NCI-H187 treated with DMSO at 0.1 percent for 48 hours (cell line): ENCODE measurements around the gene MICALL2.

Experiments
- DNase-seq: peaks from one replicate; lab custom pipeline; 2025; lab: John Stamatoyannopoulos, UW

The MICALL2 gene

GRCh38 chr7:1458683-1459511 is at the start of gene MICALL2:
MICALL2 (minus strand) TSS chr7:1459470; CDS start chr7:1459326, 144 bp downstream.
- no peak for DNase-seq

DNA sequence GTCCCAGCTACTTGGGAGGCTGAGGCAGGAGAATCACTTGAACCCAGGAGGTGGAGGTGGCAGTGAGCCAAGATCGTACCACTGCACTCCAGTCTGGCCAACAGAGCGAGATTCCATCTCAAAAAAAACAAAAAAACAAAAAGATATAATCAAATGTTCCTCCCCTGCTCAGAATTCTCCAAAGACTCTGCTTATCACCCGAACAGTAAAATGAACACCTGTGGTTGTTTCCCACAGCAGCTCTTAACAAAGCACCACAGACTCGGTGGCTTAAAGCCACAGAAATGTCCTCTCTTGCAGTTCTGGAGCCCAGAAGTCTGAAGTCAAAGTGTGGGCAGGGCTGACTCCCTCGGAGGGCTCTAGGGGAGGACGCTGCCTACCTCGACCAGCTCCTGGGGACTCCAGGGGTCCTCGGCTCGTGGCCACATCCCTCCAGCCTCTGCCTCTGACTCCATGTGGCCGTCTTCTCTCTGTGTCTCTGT is 49.0 kb upstream of the MICALL2 start:
- DNase-seq = no peak

DNA sequence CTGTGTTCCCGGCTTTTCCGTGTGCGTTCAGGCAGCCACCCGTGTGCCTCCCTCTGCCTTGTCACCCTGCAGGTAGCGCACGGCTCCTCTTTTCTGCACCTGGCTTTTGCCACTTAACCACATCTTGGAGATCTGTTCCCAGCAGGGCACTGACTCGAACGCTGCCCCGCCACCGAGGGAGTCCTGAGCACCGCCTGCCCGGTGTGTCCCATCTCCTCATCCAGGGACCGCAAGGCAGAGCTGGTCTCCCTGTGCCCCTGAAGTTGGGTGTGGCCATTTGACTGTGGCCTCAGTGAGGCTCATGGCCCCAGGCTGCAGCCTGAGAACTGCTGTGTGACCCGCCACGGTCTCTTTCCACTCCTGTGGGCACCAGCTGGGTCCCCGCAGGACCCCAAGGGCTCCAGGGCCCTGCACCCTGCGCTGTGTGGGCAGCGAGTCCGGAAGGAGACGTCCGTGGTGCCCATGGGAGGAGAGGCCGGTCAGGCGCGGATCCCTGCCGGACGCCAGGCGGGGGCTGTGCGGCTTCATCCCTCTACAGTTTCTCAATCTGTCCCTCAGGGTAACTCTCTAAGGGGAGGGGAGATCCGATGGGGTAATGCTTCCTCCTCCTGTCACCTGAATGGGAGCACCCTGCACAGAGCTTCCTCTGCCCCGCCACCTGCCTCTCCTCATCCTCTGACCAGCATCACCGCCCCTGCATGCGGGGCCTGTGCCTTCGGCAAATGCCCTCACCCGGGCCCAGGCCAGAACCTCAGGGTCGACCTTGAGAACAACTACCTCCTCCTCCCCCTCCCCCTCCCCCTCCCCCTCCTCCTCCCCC is 46.7 kb upstream of the MICALL2 start:
- DNase-seq = no peak

DNA sequence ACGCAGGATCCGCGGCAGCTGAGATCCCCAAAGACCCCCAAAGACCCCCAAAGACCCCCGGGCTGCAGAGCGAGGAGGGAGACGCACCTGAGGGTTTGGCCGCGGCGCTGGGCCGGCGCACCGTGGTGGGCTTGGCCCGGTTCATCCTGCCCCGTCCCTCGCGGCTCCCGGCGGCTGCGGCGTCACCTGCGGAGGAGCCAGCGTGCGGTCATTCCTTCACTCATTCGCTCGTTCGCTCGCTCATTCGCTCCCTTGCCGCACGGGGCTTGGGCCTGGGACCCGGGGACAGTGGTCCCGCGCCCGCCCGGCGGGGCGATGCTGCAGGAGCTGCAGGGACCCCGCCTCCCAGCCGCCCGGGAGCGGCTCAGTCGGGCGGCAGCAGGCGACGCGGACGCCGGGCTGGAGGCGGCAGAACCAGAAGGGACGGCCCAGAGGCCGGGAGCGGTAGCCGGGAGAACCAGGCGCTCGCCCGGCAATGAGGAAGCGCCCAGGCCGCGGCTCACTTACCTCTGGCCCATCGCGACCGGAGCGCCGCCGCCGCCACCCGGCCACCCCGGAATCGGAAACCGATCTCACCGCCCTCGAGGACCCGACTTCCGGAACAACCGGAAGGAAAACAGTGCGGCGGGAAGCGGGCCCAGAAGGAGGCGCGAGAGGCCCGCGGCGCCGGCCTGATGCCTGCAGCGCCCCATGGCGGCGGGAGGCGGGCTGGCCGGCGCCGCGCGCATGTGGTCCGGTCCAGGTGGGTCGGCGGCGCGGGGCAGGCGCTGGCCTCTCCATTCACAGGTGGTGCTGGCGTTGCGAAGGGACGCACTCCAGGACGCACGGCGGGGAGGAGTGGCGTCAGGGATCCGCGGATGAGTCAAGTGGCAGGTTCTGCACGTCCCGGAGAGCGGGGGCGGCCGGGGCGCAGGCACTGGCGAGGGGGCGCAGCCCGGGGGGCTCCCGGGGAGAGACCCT is 44.8 kb upstream of the MICALL2 start, which contains the start of gene INTS1:
Gene INTS1 (minus strand): TSS at position 574 of the 960 bp plus-strand sequence. CDS start 429 bp downstream, at position 145.
- DNase-seq = peak; percentile 70

DNA sequence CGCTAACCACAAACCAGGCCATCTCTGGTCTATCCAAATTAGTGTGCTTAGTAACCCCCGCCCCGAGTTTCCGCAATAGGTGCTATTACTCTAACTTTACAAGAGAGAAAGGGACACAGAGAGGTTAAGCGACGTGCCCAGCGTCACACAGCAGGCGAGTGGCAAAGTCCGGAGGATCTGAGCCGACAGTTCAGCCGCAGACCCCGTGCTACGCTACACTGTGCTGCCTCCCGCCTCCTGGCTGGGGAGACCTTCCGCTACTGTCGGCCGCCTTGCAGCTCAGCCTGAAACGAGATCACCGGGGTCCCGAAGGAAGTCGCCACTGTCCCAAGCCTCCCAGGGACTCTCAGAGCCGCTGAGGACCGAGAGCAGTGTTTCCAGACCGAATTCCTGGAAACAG is 44.1 kb upstream of the MICALL2 start:
- no peak for DNase-seq

- DNase-seq = no peak
These were observed 43.6 kb upstream of the MICALL2 start for GRCh38 chr7:1502845-1503244.

- DNase-seq = no peak
These were observed 42.4 kb upstream of the MICALL2 start for GRCh38 chr7:1501487-1502270.

DNA sequence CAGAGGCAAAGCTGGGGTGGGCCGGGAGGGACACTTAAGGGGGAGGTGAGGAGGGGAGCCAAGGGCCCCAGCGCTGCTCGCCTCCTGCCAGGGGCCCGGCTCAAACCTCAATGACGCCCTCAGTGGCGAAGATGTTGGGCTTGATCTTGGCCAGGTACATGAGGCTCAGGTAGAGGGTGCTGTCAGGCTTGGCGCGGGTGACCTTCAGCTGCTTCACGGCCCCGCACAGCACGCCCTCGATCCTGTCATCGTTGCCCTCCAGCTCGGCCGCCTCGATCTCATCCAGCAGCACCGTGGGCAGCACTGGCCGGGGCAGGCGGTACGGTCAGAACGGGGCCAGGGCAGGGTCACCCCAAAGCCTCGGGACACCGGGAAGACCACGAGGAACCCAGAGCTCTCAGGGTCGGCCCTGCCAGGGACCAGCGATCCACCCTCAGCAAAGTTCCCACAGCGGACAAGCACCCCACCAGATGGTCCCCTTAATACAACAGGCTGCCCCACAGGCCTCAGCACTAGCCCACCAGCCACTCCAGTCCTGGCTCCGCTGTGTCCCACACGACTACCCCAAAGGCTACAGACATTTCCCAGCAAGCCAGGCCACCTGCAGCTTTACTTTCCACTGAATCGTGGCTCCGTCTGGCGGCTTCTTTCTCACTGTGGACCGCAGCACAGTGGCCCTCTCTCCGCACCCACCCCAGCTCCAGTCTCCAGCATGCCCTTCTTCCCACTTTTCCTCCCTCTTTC is 41.0 kb upstream of the MICALL2 start:
- DNase-seq = no peak

DNA sequence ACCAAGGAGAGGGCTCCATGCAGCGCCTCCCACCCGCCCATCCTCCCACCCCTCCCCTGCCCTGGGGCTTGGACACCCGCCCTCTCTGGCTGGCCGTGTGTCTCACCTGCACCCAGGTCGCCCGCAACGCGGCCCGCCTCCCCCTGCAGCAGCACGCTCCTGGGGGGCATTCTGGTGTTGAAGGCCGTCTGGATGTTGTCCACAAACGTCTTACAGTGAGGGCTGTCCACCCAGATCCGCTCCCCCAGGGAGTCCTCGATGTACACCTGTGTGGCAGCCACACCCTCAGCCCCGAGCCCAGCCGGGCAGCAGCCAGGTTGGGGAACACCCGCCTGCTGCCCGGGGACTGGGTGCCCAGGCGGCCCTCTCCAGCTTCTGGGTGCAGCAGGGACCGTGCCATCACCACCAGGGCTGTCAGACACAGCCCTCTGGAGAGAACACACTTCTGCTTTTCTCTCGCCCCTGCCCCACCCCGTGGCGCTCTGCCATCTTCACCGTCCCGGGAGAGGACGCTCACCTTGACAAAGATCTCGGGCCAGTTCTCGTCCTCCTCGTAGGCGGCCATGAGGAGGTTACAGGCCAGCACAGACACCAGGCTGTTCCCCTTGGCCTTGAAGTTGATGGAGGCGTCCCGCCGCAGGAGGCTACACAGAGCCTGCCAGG is 40.2 kb upstream of the MICALL2 start:
- DNase-seq = no peak

GRCh38 chr7:1498370-1499305 is 39.4 kb upstream of the MICALL2 start:
- no peak for DNase-seq

DNA sequence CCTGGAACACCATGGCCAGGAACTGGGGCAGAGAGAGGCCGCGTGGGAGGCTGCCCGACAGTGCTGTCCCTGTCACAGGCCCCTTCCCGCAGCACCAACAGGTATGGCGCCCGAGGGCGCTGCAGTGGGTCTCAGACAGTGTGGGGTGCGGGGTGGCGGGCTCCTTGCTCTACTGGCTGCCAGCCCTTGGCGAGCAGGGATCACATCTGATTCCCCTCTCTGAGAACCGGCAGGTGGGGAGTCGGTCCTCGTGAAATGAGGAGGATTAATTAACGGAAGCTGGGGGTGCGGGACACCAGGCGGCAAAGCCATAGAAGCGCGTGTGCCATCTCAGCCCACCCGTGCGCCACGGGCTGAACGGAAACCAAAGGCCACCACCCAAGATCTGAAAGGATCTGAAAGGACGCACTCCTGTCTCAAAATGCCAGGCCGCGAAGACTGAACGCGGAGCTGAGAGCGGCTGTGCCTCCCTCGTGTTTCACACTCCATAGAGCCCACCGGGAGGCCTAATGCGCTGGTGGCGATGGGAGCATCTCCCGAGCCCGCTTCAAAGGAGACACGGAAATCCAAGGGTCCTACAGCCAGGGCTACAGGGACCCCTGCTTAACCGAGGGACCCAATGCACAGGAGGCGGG is 38.1 kb upstream of the MICALL2 start:
- no peak for DNase-seq

- no peak for DNase-seq
These were observed 37.4 kb upstream of the MICALL2 start for GRCh38 chr7:1496531-1497292.

GRCh38 chr7:1495564-1496242 is 36.4 kb upstream of the MICALL2 start:
- no peak for DNase-seq

DNA sequence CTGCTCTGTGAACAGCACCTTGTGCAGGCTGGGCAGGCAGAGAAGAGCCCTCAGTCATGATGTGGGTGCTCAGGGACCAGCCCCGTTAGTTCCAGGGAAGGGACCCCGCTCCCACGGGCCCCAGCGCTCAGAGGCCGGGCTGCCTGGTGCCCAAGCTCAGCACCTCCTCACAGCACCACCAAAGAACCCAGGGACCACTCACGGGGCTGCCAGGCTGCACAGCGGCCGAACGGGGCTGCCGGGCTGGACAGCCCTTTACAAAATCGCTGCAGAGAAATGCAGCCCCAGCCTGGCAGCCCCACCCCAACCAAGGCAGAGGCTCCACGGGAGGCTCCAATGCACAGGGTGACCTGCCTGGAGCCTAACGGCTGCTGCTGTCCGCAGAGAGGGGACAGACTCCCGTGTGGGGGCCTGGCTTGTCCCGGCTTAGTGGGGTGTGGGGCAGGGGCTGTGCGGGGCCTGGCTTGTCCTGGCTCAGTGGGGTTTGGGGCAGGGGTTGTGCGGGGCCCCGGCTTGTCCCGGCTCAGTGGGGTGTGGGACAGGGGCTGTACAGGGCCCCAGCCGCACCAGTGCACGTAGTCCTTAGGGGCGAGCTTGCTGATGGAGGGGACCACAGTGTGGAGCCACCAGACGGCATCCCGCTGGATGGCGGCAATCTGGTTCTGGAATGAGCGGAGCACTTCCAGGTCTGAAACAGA is 35.7 kb upstream of the MICALL2 start:
- DNase-seq = no peak

- no peak for DNase-seq
These were observed 35.2 kb upstream of the MICALL2 start for GRCh38 chr7:1494447-1494846.

GRCh38 chr7:1493571-1493970 is 34.3 kb upstream of the MICALL2 start:
- no peak for DNase-seq
